Gastroesophageal sphincter (tissue), 4 donors: Measurements from ENCODE around the gene PRKCQ. TPM values are rescaled to one million over a fixed set of nuclear protein-coding genes. Genes with fewer than 3 reads are reported as not detected.

Experiments used
- ATAC-seq: fragments of 150-250 bp; one replicate; pipeline ENCODE4 v1.9.1; 2016; ENCODE audit warnings: mild to moderate bottlenecking, moderate library complexity
- H3K27ac ChIP-seq, 4 donors: fragments of 200-600 bp; sonication (generic) in 3 of 4; 1 replicate in 3 of 4; 2 replicates in 1 of 4; pipeline ENCODE4 v1.5.1; 2016 to 2019
- H3K27me3 ChIP-seq: fragments of 200-600 bp; sonication (generic); one replicate; pipeline ENCODE4 v1.5.1; 2019
- H3K36me3 ChIP-seq, 2 donors: fragments of 200-600 bp; sonication (generic); one replicate each; pipeline ENCODE4 v1.5.1; 2019; ENCODE audit warnings: control low read depth in 1 of 2
- H3K4me1 ChIP-seq, 3 donors: fragments of 200-600 bp; sonication (generic); 1 replicate in 2 of 3; 2 replicates in 1 of 3; pipeline ENCODE4 v1.5.1; 2016 to 2019; ENCODE audit warnings: control low read depth in 2 of 3
- H3K4me3 ChIP-seq, 2 donors: fragments of 200-600 bp; sonication (generic); one replicate each; pipeline ENCODE4 v1.5.1; 2019; ENCODE audit warnings: mild to moderate bottlenecking in 1 of 2, moderate library complexity in 1 of 2
- H3K9me3 ChIP-seq, 3 donors: fragments of 200-600 bp; sonication (generic); one replicate each; pipeline ENCODE4 v1.5.1; 2017 to 2019; ENCODE audit warnings: control low read depth in 2 of 3
- EP300 ChIP-seq: sonication (generic); formaldehyde crosslinking; IDR thresholded peaks from one replicate; pipeline ENCODE4 v1.6.1; 2017; ENCODE audit warnings: antibody characterized with exemption, mild to moderate bottlenecking
- POLR2A ChIP-seq, 2 donors: fragments of 450-650 bp; IDR thresholded peaks; one replicate each; pipeline ENCODE4 v1.6.1; 2017; ENCODE audit warnings: antibody characterized with exemption in 2 of 2, mild to moderate bottlenecking in 2 of 2, moderate library complexity in 1 of 2
- POLR2AphosphoS5 ChIP-seq: sonication (generic); formaldehyde crosslinking; IDR thresholded peaks from one replicate; pipeline ENCODE4 v1.6.1; 2017; ENCODE audit warnings: antibody characterized with exemption
- WGBS, 2 donors: methylation state at CpG; one replicate each; pipeline ENCODE4 v1.1.5; 2018; ENCODE audit warnings: low coverage in 1 of 2; 5-methylcytosine and 5-hydroxymethylcytosine counted together
- total RNA-seq, 4 donors: library from RNA; depleted of rRNA; stranded (reverse); fragments of >200 nt; gene quantifications; one replicate each; pipeline ENCODE4 v1.1.0, GENCODE V29; 2016
- TF ChIP-seq, protein P1 (sequence below), 4 experiments: fragments of 200-600 bp in 2 of 4; fragments of 450-650 bp in 2 of 4; sonication (generic) in 1 of 4; IDR thresholded peaks; one replicate each; pipeline ENCODE4 v1.5.1; 2017 to 2019; ENCODE audit warnings: antibody characterized with exemption in 4 of 4, mild to moderate bottlenecking in 2 of 4, moderate library complexity in 2 of 4

Gene PRKCQ
- total RNA-seq, 4 donors from 2014 or later, result 2.0 to 7.6 (median 4.3) TPM

DNA sequence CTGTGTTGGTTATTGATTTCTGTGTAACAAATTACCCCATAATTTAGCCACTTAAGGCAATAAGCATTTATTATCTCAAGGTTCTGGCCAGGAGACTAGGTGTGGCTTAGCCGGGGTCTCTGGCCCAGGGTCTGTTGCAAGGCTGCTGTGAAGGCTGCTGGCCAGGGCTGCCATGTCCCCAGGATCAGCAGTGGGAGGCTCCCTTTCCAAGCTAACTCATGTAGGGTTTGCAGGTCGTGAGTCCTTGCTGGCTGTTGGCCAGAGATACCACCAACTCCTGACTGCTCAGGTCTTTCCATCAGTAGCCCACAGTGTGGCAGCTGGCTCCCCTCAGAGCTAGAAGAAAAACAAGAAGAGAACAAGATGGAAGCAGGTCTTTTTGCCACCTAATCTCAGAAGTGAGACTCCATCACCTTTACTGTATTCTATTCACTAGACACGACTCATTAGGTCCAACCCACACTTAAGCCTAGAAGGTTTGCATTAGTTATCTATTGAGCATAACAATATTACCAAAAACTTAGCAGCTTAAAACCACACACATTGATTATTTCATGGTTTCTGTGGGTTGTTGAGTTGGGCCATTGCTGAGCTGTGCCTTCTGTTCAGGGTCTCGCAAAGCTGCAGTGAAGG is 191.7 kb downstream of the PRKCQ start:
- TF ChIP-seq POLR2AphosphoS5 (no peak), EP300 (no peak), POLR2A (IDR thresholded peaks at IDR 0.05) (no peak)
- TF ChIP-seq, protein P1, sequence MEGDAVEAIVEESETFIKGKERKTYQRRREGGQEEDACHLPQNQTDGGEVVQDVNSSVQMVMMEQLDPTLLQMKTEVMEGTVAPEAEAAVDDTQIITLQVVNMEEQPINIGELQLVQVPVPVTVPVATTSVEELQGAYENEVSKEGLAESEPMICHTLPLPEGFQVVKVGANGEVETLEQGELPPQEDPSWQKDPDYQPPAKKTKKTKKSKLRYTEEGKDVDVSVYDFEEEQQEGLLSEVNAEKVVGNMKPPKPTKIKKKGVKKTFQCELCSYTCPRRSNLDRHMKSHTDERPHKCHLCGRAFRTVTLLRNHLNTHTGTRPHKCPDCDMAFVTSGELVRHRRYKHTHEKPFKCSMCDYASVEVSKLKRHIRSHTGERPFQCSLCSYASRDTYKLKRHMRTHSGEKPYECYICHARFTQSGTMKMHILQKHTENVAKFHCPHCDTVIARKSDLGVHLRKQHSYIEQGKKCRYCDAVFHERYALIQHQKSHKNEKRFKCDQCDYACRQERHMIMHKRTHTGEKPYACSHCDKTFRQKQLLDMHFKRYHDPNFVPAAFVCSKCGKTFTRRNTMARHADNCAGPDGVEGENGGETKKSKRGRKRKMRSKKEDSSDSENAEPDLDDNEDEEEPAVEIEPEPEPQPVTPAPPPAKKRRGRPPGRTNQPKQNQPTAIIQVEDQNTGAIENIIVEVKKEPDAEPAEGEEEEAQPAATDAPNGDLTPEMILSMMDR (IDR thresholded peaks at IDR 0.05), result no peak
- Histone ChIP-seq H3K9me3 (peaks cover 0 to 33% (median 0%) of the 10 kb centered on the region in 3 donors), H3K4me3 (no peak overlapping the region), H3K4me1 (peaks cover 0 to 4% (median 2%) of the 10 kb centered on the region in 3 donors), H3K27ac (no peak overlapping the region), H3K27me3 (no peaks in the 10 kb centered on the region), H3K36me3 (no peaks in the 10 kb centered on the region)
- 80 to 81% methylated on average over 2 to 3 of the region's 4 CpGs for WGBS, 2 donors
- no peak for ATAC-seq

DNA sequence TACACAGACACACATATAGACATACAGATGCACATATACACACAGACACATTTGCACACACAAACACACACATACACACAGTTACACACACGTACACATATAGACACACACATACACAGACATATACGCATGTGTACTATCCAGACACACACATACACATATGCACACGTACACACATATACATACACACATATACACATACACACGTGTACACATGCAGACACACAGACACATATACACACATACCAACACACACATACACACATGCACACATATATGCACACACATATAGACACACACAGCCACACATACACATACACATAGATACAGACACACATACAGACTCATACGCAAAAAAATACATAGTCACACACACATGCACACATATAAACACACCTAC is 193.1 kb downstream of the PRKCQ start:
- Histone ChIP-seq H3K27me3 (no peaks in the 10 kb centered on the region), H3K27ac (no peak overlapping the region), H3K36me3 (no peaks in the 10 kb centered on the region), H3K9me3 (peaks cover 0 to 33% (median 0%) of the 10 kb centered on the region in 3 donors), H3K4me1 (peaks cover 0 to 18% (median 15%) of the 10 kb centered on the region in 3 donors), H3K4me3 (no peak overlapping the region)
- TF ChIP-seq POLR2A (IDR thresholded peaks at IDR 0.05), result no peak
- TF ChIP-seq EP300, result no peak
- TF ChIP-seq POLR2AphosphoS5, result no peak
- TF ChIP-seq, protein P1 (IDR thresholded peaks at IDR 0.05), result no peak
- no peak for ATAC-seq
- 85 to 96% methylated on average over 3 to 5 of the region's 5 CpGs for WGBS, 2 donors

DNA sequence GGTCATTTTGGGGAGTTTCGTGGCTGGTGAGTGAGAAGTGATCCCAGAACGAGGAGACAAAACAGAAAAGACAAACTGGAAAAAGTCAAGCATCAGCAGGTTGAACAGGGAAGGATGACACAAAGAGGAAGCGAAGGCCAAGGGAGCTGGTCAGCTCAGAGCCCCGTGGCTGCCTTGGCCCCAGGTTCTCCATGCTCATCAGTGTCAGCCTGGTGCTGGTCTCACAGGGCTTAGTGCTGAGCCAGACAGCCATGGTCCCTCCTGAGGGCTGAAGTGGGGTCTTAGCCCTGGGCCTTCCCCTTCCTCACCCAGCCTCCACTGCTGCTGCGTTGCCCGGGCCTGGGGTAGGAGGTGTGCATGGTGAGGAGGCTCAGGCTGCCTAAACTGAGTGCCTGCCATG is 193.7 kb downstream of the PRKCQ start:
- TF ChIP-seq, protein P1 (IDR thresholded peaks at IDR 0.05), result no peak
- TF ChIP-seq POLR2A (IDR thresholded peaks at IDR 0.05) (no peak), EP300 (no peak), POLR2AphosphoS5 (no peak)
- Histone ChIP-seq H3K27ac (no peak overlapping the region), H3K27me3 (no peaks in the 10 kb centered on the region), H3K4me3 (no peak overlapping the region), H3K4me1 (peaks cover 0 to 24% (median 20%) of the 10 kb centered on the region in 3 donors), H3K36me3 (no peaks in the 10 kb centered on the region), H3K9me3 (peaks cover 0 to 32% (median 0%) of the 10 kb centered on the region in 3 donors)
- WGBS, 2 donors, result 93 to 100% methylated on average over 2 to 3 of the region's 6 CpGs
- ATAC-seq, result peak; percentile 62

DNA sequence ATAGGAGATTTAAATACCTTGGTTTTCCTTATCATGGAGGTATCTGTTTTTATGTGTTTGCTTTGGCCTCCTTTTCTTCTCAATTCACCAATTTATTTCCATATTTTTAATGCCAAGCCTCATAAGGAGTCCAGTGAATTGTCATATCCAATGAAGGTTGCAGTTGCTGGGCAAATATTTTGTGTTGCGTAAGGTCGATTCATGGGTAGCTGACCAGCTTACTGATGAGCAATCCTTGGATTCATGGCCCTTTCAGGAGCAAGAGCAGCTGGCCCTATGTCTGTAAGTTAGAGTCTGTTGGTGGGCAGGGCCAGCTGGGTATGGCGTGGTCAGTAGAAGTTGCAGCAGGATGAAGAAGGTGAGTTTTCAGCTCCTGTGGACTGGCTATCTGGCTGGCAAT is 194.4 kb downstream of the PRKCQ start:
- ATAC-seq, result no peak
- Histone ChIP-seq H3K27ac (no peak overlapping the region), H3K4me3 (no peak overlapping the region), H3K27me3 (no peaks in the 10 kb centered on the region), H3K36me3 (no peaks in the 10 kb centered on the region), H3K4me1 (peaks cover 0 to 26% (median 20%) of the 10 kb centered on the region in 3 donors), H3K9me3 (peaks cover 0 to 26% (median 0%) of the 10 kb centered on the region in 3 donors)
- no peak for TF ChIP-seq POLR2A (IDR thresholded peaks at IDR 0.05)
- no peak for TF ChIP-seq POLR2AphosphoS5
- TF ChIP-seq, protein P1 (IDR thresholded peaks at IDR 0.05), result no peak
- TF ChIP-seq EP300, result no peak
- 77 to 93% methylated on average over 2 to 3 of the region's 3 CpGs for WGBS, 2 donors

DNA sequence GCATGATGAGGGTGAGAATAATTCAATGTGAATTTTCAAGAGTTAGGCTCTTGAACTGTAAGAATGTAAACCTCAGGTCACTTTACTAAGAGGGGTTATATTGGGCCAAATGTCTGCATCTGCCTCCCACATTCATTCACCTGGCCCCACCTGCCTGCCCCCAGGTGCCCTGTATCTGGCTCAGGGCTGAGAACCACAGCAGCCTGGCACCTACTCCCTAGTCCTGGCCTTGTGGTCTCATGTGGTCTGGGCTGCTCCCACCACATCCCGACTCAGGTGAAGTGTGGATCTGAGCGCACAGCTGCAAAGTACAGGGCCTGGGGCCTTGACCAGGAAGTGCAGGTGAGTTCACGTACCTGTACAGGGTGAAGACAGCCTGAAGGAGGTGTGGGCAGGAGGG is 195.2 kb downstream of the PRKCQ start:
- TF ChIP-seq POLR2A (IDR thresholded peaks at IDR 0.05) (no peak), POLR2AphosphoS5 (no peak), EP300 (no peak)
- TF ChIP-seq, protein P1 (IDR thresholded peaks at IDR 0.05), result no peak
- H3K9me3 ChIP-seq, result peaks cover 0 to 22% (median 0%) of the 10 kb centered on the region in 3 donors
- peaks cover 0 to 26% (median 20%) of the 10 kb centered on the region in 3 donors for H3K4me1 ChIP-seq
- H3K27ac ChIP-seq, result no peak overlapping the region
- no peak overlapping the region for H3K4me3 ChIP-seq
- no CpG with 5 or more reads among the region's 3 CpGs for WGBS, 2 donors
- H3K27me3 ChIP-seq, result no peaks in the 10 kb centered on the region
- H3K36me3 ChIP-seq, result no peaks in the 10 kb centered on the region
- no peak for ATAC-seq
